ENCODE measurements around the gene OTUD3. TPM values are rescaled to one million over a fixed set of nuclear protein-coding genes. Genes with fewer than 3 reads are reported as not detected.

Gene OTUD3
- total and polyA plus RNA-seq, 2 of the 13 experiments (the other 11 are each of a cell fraction or from before 2014, with no cell fraction given) = 5.2 to 7.5 TPM

DNA sequence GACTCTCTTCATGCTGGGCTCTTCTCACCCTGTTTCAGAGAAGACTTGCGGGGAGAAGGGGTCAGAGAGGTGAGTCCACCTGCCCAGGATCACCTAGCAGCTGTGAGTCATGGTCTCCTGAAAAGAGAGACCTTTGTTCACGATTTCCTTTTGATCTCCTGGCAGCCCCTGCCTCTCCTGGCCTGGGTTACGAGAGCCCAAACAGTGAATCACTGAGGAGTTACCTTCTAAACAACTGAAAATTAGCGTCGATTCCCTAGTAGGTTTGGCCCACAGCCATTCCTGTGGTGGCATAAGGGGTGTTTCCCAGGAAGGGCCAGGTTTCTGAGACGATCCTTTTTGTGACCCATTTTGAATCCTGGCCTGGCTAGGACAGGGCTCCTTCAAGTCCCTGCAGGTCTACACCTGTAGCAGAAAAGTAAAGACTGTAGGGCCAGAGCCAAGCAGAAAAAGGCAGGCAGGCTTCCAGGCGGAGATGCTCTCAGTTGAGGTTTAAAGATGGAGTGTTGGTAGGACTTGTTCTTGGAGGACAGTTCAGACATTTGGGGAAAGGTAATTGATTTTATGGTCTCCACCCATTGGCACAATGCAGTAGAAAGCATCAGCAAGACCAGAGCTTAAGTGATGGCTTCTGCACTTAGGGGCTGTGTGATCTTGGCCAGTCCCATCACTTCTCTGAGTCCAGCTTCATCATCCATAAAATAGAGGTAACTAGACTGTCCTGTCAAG, 43.3 kb downstream of the OTUD3 start (continued):
- TF ChIP-seq, protein P1, sequence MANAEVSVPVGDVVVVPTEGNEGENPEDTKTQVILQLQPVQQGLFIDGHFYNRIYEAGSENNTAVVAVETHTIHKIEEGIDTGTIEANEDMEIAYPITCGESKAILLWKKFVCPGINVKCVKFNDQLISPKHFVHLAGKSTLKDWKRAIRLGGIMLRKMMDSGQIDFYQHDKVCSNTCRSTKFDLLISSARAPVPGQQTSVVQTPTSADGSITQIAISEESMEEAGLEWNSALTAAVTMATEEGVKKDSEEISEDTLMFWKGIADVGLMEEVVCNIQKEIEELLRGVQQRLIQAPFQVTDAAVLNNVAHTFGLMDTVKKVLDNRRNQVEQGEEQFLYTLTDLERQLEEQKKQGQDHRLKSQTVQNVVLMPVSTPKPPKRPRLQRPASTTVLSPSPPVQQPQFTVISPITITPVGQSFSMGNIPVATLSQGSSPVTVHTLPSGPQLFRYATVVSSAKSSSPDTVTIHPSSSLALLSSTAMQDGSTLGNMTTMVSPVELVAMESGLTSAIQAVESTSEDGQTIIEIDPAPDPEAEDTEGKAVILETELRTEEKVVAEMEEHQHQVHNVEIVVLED (CRISPR knock-in tag; IDR thresholded peaks at IDR 0.05; ENCODE audit: borderline replicate concordance) = no peak; the same call in 1 of the 2 replicates
- no peak for TF ChIP-seq KMT2A (CRISPR knock-in tag; IDR thresholded peaks at IDR 0.05)
- TF ChIP-seq, protein P2, sequence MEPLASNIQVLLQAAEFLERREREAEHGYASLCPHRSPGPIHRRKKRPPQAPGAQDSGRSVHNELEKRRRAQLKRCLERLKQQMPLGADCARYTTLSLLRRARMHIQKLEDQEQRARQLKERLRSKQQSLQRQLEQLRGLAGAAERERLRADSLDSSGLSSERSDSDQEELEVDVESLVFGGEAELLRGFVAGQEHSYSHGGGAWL (CRISPR knock-in tag; IDR thresholded peaks at IDR 0.05) = no peak
- TF ChIP-seq ZFP62 (CRISPR knock-in tag; IDR thresholded peaks at IDR 0.05) = no peak
- peak; percentile 59; the same call in 1 of the 2 replicates for TF ChIP-seq HMG20B (CRISPR knock-in tag; conservative IDR thresholded peaks at IDR 0.05)
- TF ChIP-seq CCAR2 (optimal IDR thresholded peaks at IDR 0.05; ENCODE audit: low read depth, low read length) = no peak
- TF ChIP-seq ZNF432 (CRISPR knock-in tag; IDR thresholded peaks at IDR 0.05; ENCODE audit: borderline replicate concordance) = no peak
- TF ChIP-seq, protein P3, sequence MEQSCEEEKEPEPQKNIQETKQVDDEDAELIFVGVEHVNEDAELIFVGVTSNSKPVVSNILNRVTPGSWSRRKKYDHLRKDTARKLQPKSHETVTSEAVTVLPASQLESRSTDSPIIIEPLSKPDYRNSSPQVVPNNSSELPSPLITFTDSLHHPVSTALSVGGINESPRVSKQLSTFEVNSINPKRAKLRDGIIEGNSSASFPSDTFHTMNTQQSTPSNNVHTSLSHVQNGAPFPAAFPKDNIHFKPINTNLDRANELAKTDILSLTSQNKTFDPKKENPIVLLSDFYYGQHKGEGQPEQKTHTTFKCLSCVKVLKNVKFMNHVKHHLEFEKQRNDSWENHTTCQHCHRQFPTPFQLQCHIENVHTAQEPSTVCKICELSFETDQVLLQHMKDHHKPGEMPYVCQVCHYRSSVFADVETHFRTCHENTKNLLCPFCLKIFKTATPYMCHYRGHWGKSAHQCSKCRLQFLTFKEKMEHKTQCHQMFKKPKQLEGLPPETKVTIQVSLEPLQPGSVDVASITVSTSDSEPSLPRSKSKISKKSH (CRISPR knock-in tag; IDR thresholded peaks at IDR 0.05; ENCODE audit: borderline replicate concordance) = no peak
- no peak for TF ChIP-seq NCOA1 (CRISPR knock-in tag; IDR thresholded peaks at IDR 0.05)
- no peak for TF ChIP-seq NFRKB (IDR thresholded peaks at IDR 0.05)
- TF ChIP-seq ZNF12 (CRISPR knock-in tag; IDR thresholded peaks at IDR 0.05) = peak; percentile 43; the same call in 1 of the 2 replicates
- TF ChIP-seq FLYWCH1 (CRISPR knock-in tag; IDR thresholded peaks at IDR 0.05) = no peak
- TF ChIP-seq, protein P4, sequence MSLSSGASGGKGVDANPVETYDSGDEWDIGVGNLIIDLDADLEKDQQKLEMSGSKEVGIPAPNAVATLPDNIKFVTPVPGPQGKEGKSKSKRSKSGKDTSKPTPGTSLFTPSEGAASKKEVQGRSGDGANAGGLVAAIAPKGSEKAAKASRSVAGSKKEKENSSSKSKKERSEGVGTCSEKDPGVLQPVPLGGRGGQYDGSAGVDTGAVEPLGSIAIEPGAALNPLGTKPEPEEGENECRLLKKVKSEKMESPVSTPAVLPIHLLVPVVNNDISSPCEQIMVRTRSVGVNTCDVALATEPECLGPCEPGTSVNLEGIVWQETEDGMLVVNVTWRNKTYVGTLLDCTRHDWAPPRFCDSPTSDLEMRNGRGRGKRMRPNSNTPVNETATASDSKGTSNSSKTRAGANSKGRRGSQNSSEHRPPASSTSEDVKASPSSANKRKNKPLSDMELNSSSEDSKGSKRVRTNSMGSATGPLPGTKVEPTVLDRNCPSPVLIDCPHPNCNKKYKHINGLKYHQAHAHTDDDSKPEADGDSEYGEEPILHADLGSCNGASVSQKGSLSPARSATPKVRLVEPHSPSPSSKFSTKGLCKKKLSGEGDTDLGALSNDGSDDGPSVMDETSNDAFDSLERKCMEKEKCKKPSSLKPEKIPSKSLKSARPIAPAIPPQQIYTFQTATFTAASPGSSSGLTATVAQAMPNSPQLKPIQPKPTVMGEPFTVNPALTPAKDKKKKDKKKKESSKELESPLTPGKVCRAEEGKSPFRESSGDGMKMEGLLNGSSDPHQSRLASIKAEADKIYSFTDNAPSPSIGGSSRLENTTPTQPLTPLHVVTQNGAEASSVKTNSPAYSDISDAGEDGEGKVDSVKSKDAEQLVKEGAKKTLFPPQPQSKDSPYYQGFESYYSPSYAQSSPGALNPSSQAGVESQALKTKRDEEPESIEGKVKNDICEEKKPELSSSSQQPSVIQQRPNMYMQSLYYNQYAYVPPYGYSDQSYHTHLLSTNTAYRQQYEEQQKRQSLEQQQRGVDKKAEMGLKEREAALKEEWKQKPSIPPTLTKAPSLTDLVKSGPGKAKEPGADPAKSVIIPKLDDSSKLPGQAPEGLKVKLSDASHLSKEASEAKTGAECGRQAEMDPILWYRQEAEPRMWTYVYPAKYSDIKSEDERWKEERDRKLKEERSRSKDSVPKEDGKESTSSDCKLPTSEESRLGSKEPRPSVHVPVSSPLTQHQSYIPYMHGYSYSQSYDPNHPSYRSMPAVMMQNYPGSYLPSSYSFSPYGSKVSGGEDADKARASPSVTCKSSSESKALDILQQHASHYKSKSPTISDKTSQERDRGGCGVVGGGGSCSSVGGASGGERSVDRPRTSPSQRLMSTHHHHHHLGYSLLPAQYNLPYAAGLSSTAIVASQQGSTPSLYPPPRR (CRISPR knock-in tag; IDR thresholded peaks at IDR 0.05; ENCODE audit: borderline replicate concordance) = peak; percentile 79; the same call in 1 of the 2 replicates
- no peak for TF ChIP-seq RELA (CRISPR knock-in tag; IDR thresholded peaks at IDR 0.05)
- TF ChIP-seq, protein P5, sequence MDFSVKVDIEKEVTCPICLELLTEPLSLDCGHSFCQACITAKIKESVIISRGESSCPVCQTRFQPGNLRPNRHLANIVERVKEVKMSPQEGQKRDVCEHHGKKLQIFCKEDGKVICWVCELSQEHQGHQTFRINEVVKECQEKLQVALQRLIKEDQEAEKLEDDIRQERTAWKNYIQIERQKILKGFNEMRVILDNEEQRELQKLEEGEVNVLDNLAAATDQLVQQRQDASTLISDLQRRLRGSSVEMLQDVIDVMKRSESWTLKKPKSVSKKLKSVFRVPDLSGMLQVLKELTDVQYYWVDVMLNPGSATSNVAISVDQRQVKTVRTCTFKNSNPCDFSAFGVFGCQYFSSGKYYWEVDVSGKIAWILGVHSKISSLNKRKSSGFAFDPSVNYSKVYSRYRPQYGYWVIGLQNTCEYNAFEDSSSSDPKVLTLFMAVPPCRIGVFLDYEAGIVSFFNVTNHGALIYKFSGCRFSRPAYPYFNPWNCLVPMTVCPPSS (IDR thresholded peaks at IDR 0.05) = no peak
- TF ChIP-seq ZNF33A (CRISPR knock-in tag; IDR thresholded peaks at IDR 0.05; ENCODE audit: borderline replicate concordance) = no peak
- TF ChIP-seq, protein P6, sequence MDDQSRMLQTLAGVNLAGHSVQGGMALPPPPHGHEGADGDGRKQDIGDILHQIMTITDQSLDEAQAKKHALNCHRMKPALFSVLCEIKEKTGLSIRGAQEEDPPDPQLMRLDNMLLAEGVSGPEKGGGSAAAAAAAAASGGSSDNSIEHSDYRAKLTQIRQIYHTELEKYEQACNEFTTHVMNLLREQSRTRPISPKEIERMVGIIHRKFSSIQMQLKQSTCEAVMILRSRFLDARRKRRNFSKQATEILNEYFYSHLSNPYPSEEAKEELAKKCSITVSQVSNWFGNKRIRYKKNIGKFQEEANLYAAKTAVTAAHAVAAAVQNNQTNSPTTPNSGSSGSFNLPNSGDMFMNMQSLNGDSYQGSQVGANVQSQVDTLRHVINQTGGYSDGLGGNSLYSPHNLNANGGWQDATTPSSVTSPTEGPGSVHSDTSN (CRISPR knock-in tag; IDR thresholded peaks at IDR 0.05; ENCODE audit: borderline replicate concordance) = no peak
- no peak for TF ChIP-seq KLF13 (CRISPR knock-in tag; IDR thresholded peaks at IDR 0.05)
- no peak for TF ChIP-seq ZNF225 (CRISPR knock-in tag; IDR thresholded peaks at IDR 0.05)
